Neural cell (in vitro differentiated cells): ENCODE data around the gene NOL4L.

ENCODE experiments used
- EP300 ChIP-seq: fragments of 450-650 bp; conservative IDR thresholded peaks from 2 replicates; pipeline ENCODE4 v1.6.1; 2014; ENCODE audit warnings: antibody characterized with exemption, mild to moderate bottlenecking, moderate library complexity; ENCODE audit not compliant: poor library complexity, severe bottlenecking
- EZH2 ChIP-seq: fragments of 200-600, 300-800 bp; shearing (Covaris generic), sonication (generic); IDR thresholded peaks from 2 replicates; pipeline ENCODE4 v1.6.1; 2014; ENCODE audit warnings: antibody characterized with exemption, low read length, borderline replicate concordance, mild to moderate bottlenecking; ENCODE audit not compliant: insufficient read depth, poor library complexity, severe bottlenecking
- MXI1 ChIP-seq: fragments of 450-650 bp; conservative IDR thresholded peaks from 2 replicates; pipeline ENCODE4 v1.6.1; 2014; ENCODE audit warnings: antibody characterized with exemption, mild to moderate bottlenecking; ENCODE audit not compliant: poor library complexity, severe bottlenecking
- POLR2AphosphoS5 ChIP-seq: IDR thresholded peaks from 2 replicates; pipeline ENCODE4 v1.6.1; 2012
- RAD21 ChIP-seq: fragments of 450-650 bp; conservative IDR thresholded peaks from 2 replicates; pipeline ENCODE4 v1.6.1; 2014; ENCODE audit warnings: antibody characterized with exemption, mild to moderate bottlenecking, moderate library complexity
- SMC3 ChIP-seq: fragments of 450-650 bp; conservative IDR thresholded peaks from 2 replicates; pipeline ENCODE4 v1.6.1; 2014; ENCODE audit warnings: antibody characterized with exemption, mild to moderate bottlenecking, moderate library complexity; ENCODE audit not compliant: poor library complexity
- TAF1 ChIP-seq: IDR thresholded peaks from 2 replicates; pipeline ENCODE4 v1.6.1; 2012; ENCODE audit warnings: low read depth
- TF ChIP-seq, protein P1 (sequence below): fragments of 450-650 bp; IDR thresholded peaks from 2 replicates; pipeline ENCODE4 v1.5.1; 2014; ENCODE audit warnings: antibody characterized with exemption, mild to moderate bottlenecking, moderate library complexity; ENCODE audit not compliant: poor library complexity, severe bottlenecking
- TF ChIP-seq, protein P2 (sequence below): IDR thresholded peaks from 2 replicates; pipeline ENCODE4 v1.6.1; 2012; ENCODE audit warnings: borderline replicate concordance

DNA sequence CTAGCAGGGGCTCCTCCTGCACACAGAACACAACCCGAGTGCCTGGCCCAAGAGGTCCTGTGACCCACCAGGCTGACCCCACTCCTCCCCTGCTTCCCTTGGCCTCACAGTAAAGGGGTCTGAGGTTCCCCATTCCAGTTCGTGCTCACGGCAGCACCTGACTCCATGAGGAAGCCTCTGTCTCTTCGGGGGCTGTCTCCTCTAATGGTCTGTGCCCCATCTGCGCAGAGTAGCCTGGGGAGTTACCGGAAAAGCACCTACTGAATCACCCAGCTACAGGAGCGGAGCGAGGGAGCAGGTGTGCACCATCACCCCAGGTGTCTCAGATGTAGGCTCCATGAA lies 133.8 kb downstream of the NOL4L start:
- TF ChIP-seq, protein P1, sequence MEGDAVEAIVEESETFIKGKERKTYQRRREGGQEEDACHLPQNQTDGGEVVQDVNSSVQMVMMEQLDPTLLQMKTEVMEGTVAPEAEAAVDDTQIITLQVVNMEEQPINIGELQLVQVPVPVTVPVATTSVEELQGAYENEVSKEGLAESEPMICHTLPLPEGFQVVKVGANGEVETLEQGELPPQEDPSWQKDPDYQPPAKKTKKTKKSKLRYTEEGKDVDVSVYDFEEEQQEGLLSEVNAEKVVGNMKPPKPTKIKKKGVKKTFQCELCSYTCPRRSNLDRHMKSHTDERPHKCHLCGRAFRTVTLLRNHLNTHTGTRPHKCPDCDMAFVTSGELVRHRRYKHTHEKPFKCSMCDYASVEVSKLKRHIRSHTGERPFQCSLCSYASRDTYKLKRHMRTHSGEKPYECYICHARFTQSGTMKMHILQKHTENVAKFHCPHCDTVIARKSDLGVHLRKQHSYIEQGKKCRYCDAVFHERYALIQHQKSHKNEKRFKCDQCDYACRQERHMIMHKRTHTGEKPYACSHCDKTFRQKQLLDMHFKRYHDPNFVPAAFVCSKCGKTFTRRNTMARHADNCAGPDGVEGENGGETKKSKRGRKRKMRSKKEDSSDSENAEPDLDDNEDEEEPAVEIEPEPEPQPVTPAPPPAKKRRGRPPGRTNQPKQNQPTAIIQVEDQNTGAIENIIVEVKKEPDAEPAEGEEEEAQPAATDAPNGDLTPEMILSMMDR: no peak
- no peak for TF ChIP-seq TAF1
- TF ChIP-seq EP300: no peak
- no peak for TF ChIP-seq RAD21
- TF ChIP-seq EZH2: no peak
- no peak for TF ChIP-seq POLR2AphosphoS5
- no peak for TF ChIP-seq SMC3
- TF ChIP-seq, protein P2, sequence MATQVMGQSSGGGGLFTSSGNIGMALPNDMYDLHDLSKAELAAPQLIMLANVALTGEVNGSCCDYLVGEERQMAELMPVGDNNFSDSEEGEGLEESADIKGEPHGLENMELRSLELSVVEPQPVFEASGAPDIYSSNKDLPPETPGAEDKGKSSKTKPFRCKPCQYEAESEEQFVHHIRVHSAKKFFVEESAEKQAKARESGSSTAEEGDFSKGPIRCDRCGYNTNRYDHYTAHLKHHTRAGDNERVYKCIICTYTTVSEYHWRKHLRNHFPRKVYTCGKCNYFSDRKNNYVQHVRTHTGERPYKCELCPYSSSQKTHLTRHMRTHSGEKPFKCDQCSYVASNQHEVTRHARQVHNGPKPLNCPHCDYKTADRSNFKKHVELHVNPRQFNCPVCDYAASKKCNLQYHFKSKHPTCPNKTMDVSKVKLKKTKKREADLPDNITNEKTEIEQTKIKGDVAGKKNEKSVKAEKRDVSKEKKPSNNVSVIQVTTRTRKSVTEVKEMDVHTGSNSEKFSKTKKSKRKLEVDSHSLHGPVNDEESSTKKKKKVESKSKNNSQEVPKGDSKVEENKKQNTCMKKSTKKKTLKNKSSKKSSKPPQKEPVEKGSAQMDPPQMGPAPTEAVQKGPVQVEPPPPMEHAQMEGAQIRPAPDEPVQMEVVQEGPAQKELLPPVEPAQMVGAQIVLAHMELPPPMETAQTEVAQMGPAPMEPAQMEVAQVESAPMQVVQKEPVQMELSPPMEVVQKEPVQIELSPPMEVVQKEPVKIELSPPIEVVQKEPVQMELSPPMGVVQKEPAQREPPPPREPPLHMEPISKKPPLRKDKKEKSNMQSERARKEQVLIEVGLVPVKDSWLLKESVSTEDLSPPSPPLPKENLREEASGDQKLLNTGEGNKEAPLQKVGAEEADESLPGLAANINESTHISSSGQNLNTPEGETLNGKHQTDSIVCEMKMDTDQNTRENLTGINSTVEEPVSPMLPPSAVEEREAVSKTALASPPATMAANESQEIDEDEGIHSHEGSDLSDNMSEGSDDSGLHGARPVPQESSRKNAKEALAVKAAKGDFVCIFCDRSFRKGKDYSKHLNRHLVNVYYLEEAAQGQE: no peak
- TF ChIP-seq MXI1: no peak
